Endothelial cell of umbilical vein (primary cell): ENCODE data around the gene CDIPT. TPM values are rescaled to one million over a fixed set of nuclear protein-coding genes. Genes with fewer than 3 reads are reported as not detected.
A peak's percentile ranks its signal among the peaks of the same experiment; 100 is the strongest.

Experiments used
- BruUV-seq: library from RNA; stranded (reverse); fragments of 400-500 nt; replicated peaks from 2 replicates; lab custom pipeline; 2021; lab: Mats Ljungman, UMichigan
- CTCF ChIA-PET: fragments of 300-600, 350-600 bp; sonication (Branson Sonifier 250); formaldehyde crosslinking; loops from one replicate; lab custom pipeline; 2021; ENCODE audit warnings: antibody characterized with exemption, inconsistent platforms; lab: Charles Lee
- POLR2A ChIA-PET: fragments of 300-600, 350-600 bp; sonication (Branson Sonifier 250); formaldehyde crosslinking; loops from one replicate; lab custom pipeline; 2021; ENCODE audit warnings: antibody characterized with exemption, inconsistent platforms; lab: Charles Lee
- DNase-seq: peaks from one replicate; pipeline ENCODE4 v3.0.0-alpha.2; 2011; ENCODE audit warnings: low read depth, low spot score
- FAIRE-seq: peaks from 2 replicates; lab custom pipeline; 2011; peaks lifted over from hg19 to GRCh38; lab: Jason Lieb, UNC
- H2AFZ ChIP-seq: 2 replicates; pipeline ENCODE4 v1.6.0; 2012; ENCODE audit warnings: low read depth, low read length, control low read depth, inconsistent platforms
- H3K27ac ChIP-seq: 2 replicates; pipeline ENCODE4 v1.5.1; 2011; ENCODE audit warnings: low read depth, mild to moderate bottlenecking, control low read depth, low read length, moderate library complexity; ENCODE audit not compliant: insufficient read depth
- H3K27me3 ChIP-seq, 2 experiments: 2 replicates each; pipeline versions ENCODE4 v1.6.0 to v1.6.1; 2011; ENCODE audit warnings: low read length in 2 of 2, mixed read lengths in 1 of 2; ENCODE audit not compliant: control insufficient read depth in 2 of 2, insufficient read depth in 2 of 2
- H3K36me3 ChIP-seq, 2 experiments: 2 replicates in 1 of 2; 3 replicates in 1 of 2; pipeline ENCODE4 v1.5.1; 2011; ENCODE audit warnings: low read length in 2 of 2, mild to moderate bottlenecking in 1 of 2, moderate library complexity in 1 of 2; ENCODE audit not compliant: control insufficient read depth in 2 of 2, insufficient read depth in 2 of 2; ENCODE audit errors: extremely low read depth in 1 of 2
- H3K4me1 ChIP-seq: 3 replicates; pipeline ENCODE4 v1.5.1; 2011; ENCODE audit warnings: mild to moderate bottlenecking, low read length; ENCODE audit not compliant: control insufficient read depth, insufficient read depth; ENCODE audit errors: extremely low read depth
- H3K4me2 ChIP-seq: 2 replicates; pipeline ENCODE4 v1.6.1; 2011; ENCODE audit warnings: low read length, control low read depth, mixed read lengths; ENCODE audit not compliant: insufficient read depth
- H3K4me3 ChIP-seq, 3 experiments: fragments of 200-600 bp in 1 of 3; sonication (generic), shearing (Covaris generic) in 1 of 3; replicated peaks in 1 of 3; 2 replicates each; pipeline ENCODE4 v1.5.1; 2011 to 2016; ENCODE audit warnings: control low read depth in 3 of 3, low read length in 3 of 3, mild to moderate bottlenecking in 2 of 3, inconsistent platforms in 1 of 3, low read depth in 1 of 3, moderate library complexity in 1 of 3; ENCODE audit not compliant: insufficient read depth in 1 of 3
- H3K79me2 ChIP-seq: 2 replicates; pipeline ENCODE4 v1.6.0; 2012; ENCODE audit warnings: low read length, inconsistent platforms; ENCODE audit not compliant: control insufficient read depth, insufficient read depth
- H3K9ac ChIP-seq: replicated peaks from 2 replicates; pipeline ENCODE3; 2011; ENCODE audit warnings: low read length, control low read depth; ENCODE audit not compliant: insufficient read depth; ENCODE audit errors: extremely low read depth
- H3K9me1 ChIP-seq: replicated peaks from 3 replicates; pipeline ENCODE4 v1.6.0; 2011; ENCODE audit warnings: mild to moderate bottlenecking, low read length; ENCODE audit not compliant: control insufficient read depth, insufficient read depth; ENCODE audit errors: extremely low read depth
- H3K9me3 ChIP-seq: replicated peaks from 2 replicates; pipeline ENCODE4 v1.5.1; 2012; ENCODE audit warnings: low read length, inconsistent platforms; ENCODE audit not compliant: control insufficient read depth, insufficient read depth
- H4K20me1 ChIP-seq: replicated peaks from 2 replicates; pipeline ENCODE3; 2011; ENCODE audit warnings: mild to moderate bottlenecking, low read length; ENCODE audit not compliant: control insufficient read depth, insufficient read depth; ENCODE audit errors: extremely low read depth
- CTCF ChIP-seq, 2 donors: IDR thresholded peaks; 1 replicate in 1 of 2; 2 replicates in 1 of 2; pipeline ENCODE4 v1.5.1; 2011; ENCODE audit warnings: low read length in 2 of 2, mild to moderate bottlenecking in 2 of 2, moderate library complexity in 2 of 2, control low read depth in 1 of 2, inconsistent platforms in 1 of 2, low read depth in 1 of 2; ENCODE audit not compliant: insufficient read depth in 1 of 2; ENCODE audit errors: extremely low read depth in 1 of 2
- EZH2 ChIP-seq: IDR thresholded peaks from 2 replicates; pipeline ENCODE4 v1.6.1; 2012; ENCODE audit warnings: borderline replicate concordance, low read depth, mild to moderate bottlenecking, moderate library complexity, low read length, inconsistent platforms; ENCODE audit not compliant: severe bottlenecking
- FOS ChIP-seq: IDR thresholded peaks from 2 replicates; pipeline ENCODE4 v1.6.1; 2011; ENCODE audit warnings: mild to moderate bottlenecking, low read length, moderate library complexity, borderline replicate concordance; ENCODE audit not compliant: insufficient read depth
- GATA2 ChIP-seq: IDR thresholded peaks from 2 replicates; pipeline ENCODE4 v1.7.0; 2011; ENCODE audit warnings: low read depth, mild to moderate bottlenecking, moderate library complexity, mixed read lengths, low read length; ENCODE audit not compliant: insufficient read length, insufficient read depth
- JUN ChIP-seq: IDR thresholded peaks from 2 replicates; pipeline ENCODE4 v1.6.1; 2011; ENCODE audit warnings: borderline replicate concordance, low read depth; ENCODE audit not compliant: insufficient read length, insufficient read depth
- MYC ChIP-seq: IDR thresholded peaks from one replicate; pipeline ENCODE4 v1.6.1; 2011; ENCODE audit warnings: mild to moderate bottlenecking, low read depth, low read length
- POLR2A ChIP-seq: IDR thresholded peaks from 2 replicates; pipeline ENCODE4 v1.6.1; 2012; ENCODE audit warnings: low read depth, mild to moderate bottlenecking, control low read depth, low read length
- POLR2AphosphoS5 ChIP-seq: IDR thresholded peaks from 2 replicates; pipeline ENCODE4 v1.6.1; 2012; ENCODE audit warnings: low read depth, mild to moderate bottlenecking, control low read depth, low read length, moderate library complexity; ENCODE audit not compliant: insufficient read depth
- dilution Hi-C: fragments of 300-500 bp; cut with MboI; formaldehyde crosslinking; loops from one replicate; pipeline ENCODE4 v1.15.0; 2019; ENCODE audit warnings: low sequenced_read_pairs; ENCODE audit not compliant: extremely low pct_ligation_motif_present
- intact Hi-C: fragments of 100-400 bp; cut with micrococcal nuclease; formaldehyde crosslinking; loops from one replicate; pipeline ENCODE4 v1.10.0; 2022
- polyA plus RNA-seq, 4 experiments: library from polyadenylated mRNA; depleted of rRNA in 3 of 4; stranded (reverse) in 3 of 4; unstranded in 1 of 4; fragments of >200 nt; gene quantifications; 2 replicates each; pipeline versions ENCODE4 v1.2.1 to v1.2.3, GENCODE V29; 2011 to 2012; ENCODE audit warnings: missing spikeins in 1 of 4
- total RNA-seq: library from RNA; stranded (reverse); gene quantifications from 2 replicates; pipeline ENCODE4 v1.2.3, GENCODE V29; 2021

Gene CDIPT
- total and polyA plus RNA-seq, 2 donors (not counting 3 experiments of a cell fraction or from before 2014, with no cell fraction given) = 68.7 to 161 TPM

GRCh38 chr16:29900102-29900887 is 37.3 kb upstream of the CDIPT start, which contains the start of gene ASPHD1:
Gene ASPHD1 (plus strand): TSS chr16:29900488. CDS start chr16:29900972, 484 bp downstream.
- peaks cover 5% of the 10 kb centered on the region for H3K4me1 ChIP-seq
- H3K9me1 ChIP-seq = no peaks in the 10 kb centered on the region
- FAIRE-seq (no peak), DNase-seq (peak; percentile 49)
- H3K27ac ChIP-seq = no peak within 1 kb of the TSS
- CTCF ChIA-PET = interaction anchor here (0.7 to 2.1 kb wide), 17 partner anchors 8 to 200 kb away, joined by 3 to 9 read pairs (median 4); partner anchors contain the start of genes CDIPT, KCTD13, PAGR1 and TMEM219
- H4K20me1 ChIP-seq = no peaks in the 10 kb centered on the region
- dilution Hi-C loops = no loop called here
- H3K4me2 ChIP-seq = peak within 1 kb of the TSS; percentile 80
- intact Hi-C loops = loop anchor here (10.0 kb wide), 1 partner anchor 75 kb away; the partner anchor contains the start of gene MVP
- BruUV-seq = no TSS peak
- POLR2A ChIA-PET = interaction anchor here (0.9 to 1.5 kb wide), 2 partner anchors 26 to 73 kb away, joined by 3 read pairs; partner anchors contain the start of genes KCTD13 and TAOK2
- peaks cover 5 to 8% of the 10 kb centered on the region in 2 experiments for H3K27me3 ChIP-seq
- H3K36me3 ChIP-seq = no peaks in the 10 kb centered on the region
- TF ChIP-seq POLR2A (no peak), EZH2 (no peak)
- H3K9ac ChIP-seq = no peak within 1 kb of the TSS
- peak within 1 kb of the TSS; percentile 26 to 46 (median 46) for H3K4me3 ChIP-seq
- H2AFZ ChIP-seq = peak within 1 kb of the TSS; percentile 81
- no peaks in the 10 kb centered on the region for H3K79me2 ChIP-seq
- H3K9me3 ChIP-seq = no peaks in the 10 kb centered on the region

GRCh38 chr16:29899516-29900101 is 36.6 kb upstream of the CDIPT start, which contains the start of gene SEZ6L2:
Gene SEZ6L2 (minus strand): TSS chr16:29899550. CDS start chr16:29899019, 531 bp downstream.
- POLR2A ChIA-PET = interaction anchor here (0.6 to 1.5 kb wide), 2 partner anchors 74 to 166 kb away, joined by 3 read pairs; partner anchors contain the start of genes ALDOA and TAOK2
- Histone ChIP-seq H3K9me1 (no peaks in the 10 kb centered on the region), H3K27ac (no peak within 1 kb of the TSS), H3K27me3 (peaks cover 5 to 8% of the 10 kb centered on the region in 2 experiments), H3K4me1 (peaks cover 5% of the 10 kb centered on the region), H3K79me2 (no peaks in the 10 kb centered on the region), H3K9me3 (no peaks in the 10 kb centered on the region), H3K9ac (no peak within 1 kb of the TSS), H3K4me2 (peak within 1 kb of the TSS; percentile 80), H2AFZ (peak within 1 kb of the TSS; percentile 81), H3K4me3 (peak within 1 kb of the TSS; percentile 26 to 46 (median 46)), H3K36me3 (no peaks in the 10 kb centered on the region), H4K20me1 (no peaks in the 10 kb centered on the region)
- peak; percentile 47 for FAIRE-seq
- peak; percentile 79 for DNase-seq
- intact Hi-C loops = loop anchor here (10.0 kb wide), 1 partner anchor 75 kb away; the partner anchor contains the start of gene MVP
- dilution Hi-C loops = no loop called here
- BruUV-seq = no TSS peak
- CTCF ChIA-PET = interaction anchor here (0.9 to 2.1 kb wide), 15 partner anchors 9 to 199 kb away, joined by 3 to 9 read pairs (median 4); partner anchors contain the start of genes CDIPT, KCTD13, PAGR1 and TMEM219
- TF ChIP-seq FOS (no peak), POLR2A (no peak), JUN (no peak), POLR2AphosphoS5 (no peak), EZH2 (peak; percentile 37), CTCF (IDR thresholded peaks at IDR 0.05; ENCODE audit: extremely low read depth in 1 of 2, insufficient read depth in 1 of 2, low read depth in 1 of 2, low read length in 2 of 2) (peak in 1 of 2 donors; percentile 26), MYC (no peak), GATA2 (no peak)
